Lower leg skin (tissue), 3 donors: ENCODE results near the gene ZC3H7A.

Source experiments
- CTCF ChIP-seq, 3 donors: fragments of 450-650 bp; IDR thresholded peaks; one replicate each; pipeline ENCODE4 v1.5.1; 2016; ENCODE audit warnings: antibody characterized with exemption in 3 of 3, mild to moderate bottlenecking in 3 of 3, moderate library complexity in 2 of 3
- POLR2A ChIP-seq, 2 donors: fragments of 450-650 bp; IDR thresholded peaks; one replicate each; pipeline ENCODE4 v1.6.1; 2016 to 2017; ENCODE audit warnings: antibody characterized with exemption in 2 of 2, mild to moderate bottlenecking in 1 of 2, moderate library complexity in 1 of 2

DNA sequence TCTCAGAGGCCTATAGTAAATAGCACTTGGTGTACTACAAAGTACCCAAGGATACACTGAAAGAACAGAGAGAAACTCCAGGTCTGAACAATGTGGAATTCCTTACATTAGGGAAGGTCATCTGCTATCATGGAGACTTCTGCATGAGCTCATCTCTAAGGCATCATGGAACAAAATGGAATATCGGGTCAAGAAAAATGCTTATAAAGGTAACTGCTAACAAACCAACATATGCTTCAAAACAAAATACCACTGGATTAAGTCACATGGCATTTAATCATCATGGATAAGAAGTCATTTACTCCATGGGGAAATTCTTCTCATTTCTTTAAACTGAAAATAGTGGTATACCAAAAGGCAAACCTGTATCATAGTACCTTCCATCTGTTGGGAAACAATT is 88.6 kb downstream of the ZC3H7A start:
- TF ChIP-seq CTCF (IDR thresholded peaks at IDR 0.05) = no peak
- no peak for TF ChIP-seq POLR2A (IDR thresholded peaks at IDR 0.05)
